ENCODE measurements around the gene STK10.

The STK10 gene

DNA sequence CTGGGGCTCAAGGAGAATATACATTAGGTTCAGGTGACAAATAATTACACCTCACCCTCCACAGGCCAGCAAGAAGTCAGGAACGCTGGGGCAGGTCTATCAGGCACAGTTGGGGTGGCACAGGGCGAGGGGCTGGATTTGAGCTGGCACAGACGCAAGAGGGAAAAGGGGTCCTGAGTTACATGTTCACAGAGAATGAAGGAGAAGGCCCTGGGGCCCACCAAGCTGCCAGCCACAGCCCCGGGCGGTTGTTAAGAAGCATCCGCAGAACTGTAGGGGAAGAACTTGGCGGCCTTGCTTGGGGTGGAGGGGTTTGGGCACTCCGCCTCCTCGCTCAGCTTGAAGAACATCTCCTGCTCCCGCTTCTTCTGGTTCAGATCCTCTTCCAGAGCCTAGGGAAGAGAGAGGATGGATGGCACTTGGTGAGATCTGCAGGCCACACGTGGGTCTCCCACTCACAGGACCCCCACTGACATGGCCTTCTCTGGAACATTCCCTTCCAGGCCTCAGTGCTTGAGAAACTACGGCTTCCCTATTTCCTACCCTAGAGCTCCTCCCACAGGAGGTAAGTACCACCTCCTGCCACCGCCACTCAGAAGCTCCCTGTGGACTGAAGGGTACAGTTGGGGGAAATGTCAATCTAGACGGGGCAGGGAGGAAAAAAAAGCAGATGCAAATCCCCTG is 143.3 kb downstream of the STK10 start:
- ATAC-seq, result no peak
- no peak for TF ChIP-seq TOX (CRISPR knock-in tag; IDR thresholded peaks at IDR 0.05; ENCODE audit: borderline replicate concordance)
- no peak for TF ChIP-seq ZFP30 (CRISPR knock-in tag; IDR thresholded peaks at IDR 0.05)
- no peak for TF ChIP-seq ISL1 (CRISPR knock-in tag; IDR thresholded peaks at IDR 0.05)
- TF ChIP-seq ZNF565 (CRISPR knock-in tag; conservative IDR thresholded peaks at IDR 0.05; ENCODE audit: low read depth), result no peak
- TF ChIP-seq GLIS3 (CRISPR knock-in tag; IDR thresholded peaks at IDR 0.05), result no peak
- TF ChIP-seq SNAI2 (CRISPR knock-in tag; IDR thresholded peaks at IDR 0.05), result no peak
- no peak for TF ChIP-seq ZNF70 (CRISPR knock-in tag; IDR thresholded peaks at IDR 0.05)
- TF ChIP-seq, protein P1, sequence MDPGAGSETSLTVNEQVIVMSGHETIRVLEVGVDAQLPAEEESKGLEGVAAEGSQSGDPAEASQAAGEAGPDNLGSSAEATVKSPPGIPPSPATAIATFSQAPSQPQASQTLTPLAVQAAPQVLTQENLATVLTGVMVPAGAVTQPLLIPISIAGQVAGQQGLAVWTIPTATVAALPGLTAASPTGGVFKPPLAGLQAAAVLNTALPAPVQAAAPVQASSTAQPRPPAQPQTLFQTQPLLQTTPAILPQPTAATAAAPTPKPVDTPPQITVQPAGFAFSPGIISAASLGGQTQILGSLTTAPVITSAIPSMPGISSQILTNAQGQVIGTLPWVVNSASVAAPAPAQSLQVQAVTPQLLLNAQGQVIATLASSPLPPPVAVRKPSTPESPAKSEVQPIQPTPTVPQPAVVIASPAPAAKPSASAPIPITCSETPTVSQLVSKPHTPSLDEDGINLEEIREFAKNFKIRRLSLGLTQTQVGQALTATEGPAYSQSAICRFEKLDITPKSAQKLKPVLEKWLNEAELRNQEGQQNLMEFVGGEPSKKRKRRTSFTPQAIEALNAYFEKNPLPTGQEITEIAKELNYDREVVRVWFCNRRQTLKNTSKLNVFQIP (CRISPR knock-in tag; IDR thresholded peaks at IDR 0.05; ENCODE audit: borderline replicate concordance, low read depth), result no peak
- TF ChIP-seq, protein P2, sequence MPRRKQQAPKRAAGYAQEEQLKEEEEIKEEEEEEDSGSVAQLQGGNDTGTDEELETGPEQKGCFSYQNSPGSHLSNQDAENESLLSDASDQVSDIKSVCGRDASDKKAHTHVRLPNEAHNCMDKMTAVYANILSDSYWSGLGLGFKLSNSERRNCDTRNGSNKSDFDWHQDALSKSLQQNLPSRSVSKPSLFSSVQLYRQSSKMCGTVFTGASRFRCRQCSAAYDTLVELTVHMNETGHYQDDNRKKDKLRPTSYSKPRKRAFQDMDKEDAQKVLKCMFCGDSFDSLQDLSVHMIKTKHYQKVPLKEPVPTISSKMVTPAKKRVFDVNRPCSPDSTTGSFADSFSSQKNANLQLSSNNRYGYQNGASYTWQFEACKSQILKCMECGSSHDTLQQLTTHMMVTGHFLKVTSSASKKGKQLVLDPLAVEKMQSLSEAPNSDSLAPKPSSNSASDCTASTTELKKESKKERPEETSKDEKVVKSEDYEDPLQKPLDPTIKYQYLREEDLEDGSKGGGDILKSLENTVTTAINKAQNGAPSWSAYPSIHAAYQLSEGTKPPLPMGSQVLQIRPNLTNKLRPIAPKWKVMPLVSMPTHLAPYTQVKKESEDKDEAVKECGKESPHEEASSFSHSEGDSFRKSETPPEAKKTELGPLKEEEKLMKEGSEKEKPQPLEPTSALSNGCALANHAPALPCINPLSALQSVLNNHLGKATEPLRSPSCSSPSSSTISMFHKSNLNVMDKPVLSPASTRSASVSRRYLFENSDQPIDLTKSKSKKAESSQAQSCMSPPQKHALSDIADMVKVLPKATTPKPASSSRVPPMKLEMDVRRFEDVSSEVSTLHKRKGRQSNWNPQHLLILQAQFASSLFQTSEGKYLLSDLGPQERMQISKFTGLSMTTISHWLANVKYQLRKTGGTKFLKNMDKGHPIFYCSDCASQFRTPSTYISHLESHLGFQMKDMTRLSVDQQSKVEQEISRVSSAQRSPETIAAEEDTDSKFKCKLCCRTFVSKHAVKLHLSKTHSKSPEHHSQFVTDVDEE (CRISPR knock-in tag; IDR thresholded peaks at IDR 0.05), result no peak
- no peak for TF ChIP-seq BACH2 (CRISPR knock-in tag; IDR thresholded peaks at IDR 0.05; ENCODE audit: borderline replicate concordance)

DNA sequence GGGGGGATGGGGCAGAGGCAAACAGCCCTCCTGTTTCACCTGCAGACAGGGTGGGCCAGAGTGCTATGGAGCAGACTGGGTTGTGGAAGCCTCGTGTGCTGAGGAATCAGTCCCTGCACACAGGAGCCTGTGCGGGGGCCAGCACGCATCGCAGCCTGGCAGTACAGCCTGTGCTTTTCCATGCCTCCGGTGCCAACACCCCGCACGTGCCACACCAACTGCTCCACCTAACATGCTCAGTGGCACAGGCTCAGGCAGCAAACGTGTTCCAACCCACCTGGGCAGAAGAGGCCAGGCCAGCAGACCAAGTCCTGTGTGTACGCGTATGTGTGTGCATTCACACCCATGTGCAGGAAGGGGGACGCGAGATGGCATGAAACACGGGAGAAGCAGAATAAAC is 144.2 kb downstream of the STK10 start:
- ATAC-seq, result no peak
- TF ChIP-seq, protein P2 (CRISPR knock-in tag; IDR thresholded peaks at IDR 0.05), result no peak
- TF ChIP-seq TCF4 (CRISPR knock-in tag; IDR thresholded peaks at IDR 0.05; ENCODE audit: borderline replicate concordance) (no peak), ZNF565 (CRISPR knock-in tag; conservative IDR thresholded peaks at IDR 0.05; ENCODE audit: low read depth) (no peak), OSR1 (CRISPR knock-in tag; IDR thresholded peaks at IDR 0.05) (no peak), SNAI2 (CRISPR knock-in tag; IDR thresholded peaks at IDR 0.05) (no peak), ZFP3 (CRISPR knock-in tag; IDR thresholded peaks at IDR 0.05) (no peak), ISL1 (CRISPR knock-in tag; IDR thresholded peaks at IDR 0.05) (no peak), GLIS3 (CRISPR knock-in tag; IDR thresholded peaks at IDR 0.05) (no peak), RARB (CRISPR knock-in tag; IDR thresholded peaks at IDR 0.05) (no peak), ZFP30 (CRISPR knock-in tag; IDR thresholded peaks at IDR 0.05) (no peak), ZNF8 (CRISPR knock-in tag; IDR thresholded peaks at IDR 0.05) (no peak), CSDC2 (CRISPR knock-in tag; IDR thresholded peaks at IDR 0.05) (no peak), TOX (CRISPR knock-in tag; IDR thresholded peaks at IDR 0.05; ENCODE audit: borderline replicate concordance) (no peak), ARNTL (CRISPR knock-in tag; IDR thresholded peaks at IDR 0.05; ENCODE audit: borderline replicate concordance, low read depth) (no peak), PPARA (CRISPR knock-in tag; IDR thresholded peaks at IDR 0.05; ENCODE audit: borderline replicate concordance) (no peak), ZC3H10 (CRISPR knock-in tag; IDR thresholded peaks at IDR 0.05) (no peak), BACH2 (CRISPR knock-in tag; IDR thresholded peaks at IDR 0.05; ENCODE audit: borderline replicate concordance) (no peak)
- TF ChIP-seq, protein P1 (CRISPR knock-in tag; IDR thresholded peaks at IDR 0.05; ENCODE audit: borderline replicate concordance, low read depth), result no peak
- TF ChIP-seq, protein P3, sequence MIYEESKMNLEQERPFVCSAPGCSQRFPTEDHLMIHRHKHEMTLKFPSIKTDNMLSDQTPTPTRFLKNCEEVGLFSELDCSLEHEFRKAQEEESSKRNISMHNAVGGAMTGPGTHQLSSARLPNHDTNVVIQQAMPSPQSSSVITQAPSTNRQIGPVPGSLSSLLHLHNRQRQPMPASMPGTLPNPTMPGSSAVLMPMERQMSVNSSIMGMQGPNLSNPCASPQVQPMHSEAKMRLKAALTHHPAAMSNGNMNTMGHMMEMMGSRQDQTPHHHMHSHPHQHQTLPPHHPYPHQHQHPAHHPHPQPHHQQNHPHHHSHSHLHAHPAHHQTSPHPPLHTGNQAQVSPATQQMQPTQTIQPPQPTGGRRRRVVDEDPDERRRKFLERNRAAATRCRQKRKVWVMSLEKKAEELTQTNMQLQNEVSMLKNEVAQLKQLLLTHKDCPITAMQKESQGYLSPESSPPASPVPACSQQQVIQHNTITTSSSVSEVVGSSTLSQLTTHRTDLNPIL (CRISPR knock-in tag; IDR thresholded peaks at IDR 0.05; ENCODE audit: low read depth), result no peak
- TF ChIP-seq, protein P4, sequence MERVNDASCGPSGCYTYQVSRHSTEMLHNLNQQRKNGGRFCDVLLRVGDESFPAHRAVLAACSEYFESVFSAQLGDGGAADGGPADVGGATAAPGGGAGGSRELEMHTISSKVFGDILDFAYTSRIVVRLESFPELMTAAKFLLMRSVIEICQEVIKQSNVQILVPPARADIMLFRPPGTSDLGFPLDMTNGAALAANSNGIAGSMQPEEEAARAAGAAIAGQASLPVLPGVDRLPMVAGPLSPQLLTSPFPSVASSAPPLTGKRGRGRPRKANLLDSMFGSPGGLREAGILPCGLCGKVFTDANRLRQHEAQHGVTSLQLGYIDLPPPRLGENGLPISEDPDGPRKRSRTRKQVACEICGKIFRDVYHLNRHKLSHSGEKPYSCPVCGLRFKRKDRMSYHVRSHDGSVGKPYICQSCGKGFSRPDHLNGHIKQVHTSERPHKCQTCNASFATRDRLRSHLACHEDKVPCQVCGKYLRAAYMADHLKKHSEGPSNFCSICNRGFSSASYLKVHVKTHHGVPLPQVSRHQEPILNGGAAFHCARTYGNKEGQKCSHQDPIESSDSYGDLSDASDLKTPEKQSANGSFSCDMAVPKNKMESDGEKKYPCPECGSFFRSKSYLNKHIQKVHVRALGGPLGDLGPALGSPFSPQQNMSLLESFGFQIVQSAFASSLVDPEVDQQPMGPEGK (CRISPR knock-in tag; IDR thresholded peaks at IDR 0.05; ENCODE audit: borderline replicate concordance), result no peak
